Nephron progenitor cell (in vitro differentiated cells): ENCODE results near the gene ADGRV1.
A peak's percentile ranks its signal among the peaks of the same experiment; 100 is the strongest.

Experiments
- DNase-seq: peaks from one replicate; pipeline ENCODE4 v3.0.0; 2021
- H3K27ac Mint-ChIP-seq: 2 replicates; pipeline ENCODE4 v1.8.0; 2021; ENCODE audit warnings: mild to moderate bottlenecking, moderate library complexity, mixed read lengths
- H3K27me3 Mint-ChIP-seq: 2 replicates; pipeline ENCODE4 v1.8.0; 2021; ENCODE audit warnings: mild to moderate bottlenecking, low read depth, mixed read lengths; ENCODE audit not compliant: poor library complexity
- H3K36me3 Mint-ChIP-seq: 2 replicates; pipeline ENCODE4 v1.8.0; 2021; ENCODE audit warnings: low read depth, mixed read lengths
- H3K4me1 Mint-ChIP-seq: 2 replicates; pipeline ENCODE4 v1.8.0; 2021; ENCODE audit warnings: mixed read lengths
- H3K4me3 Mint-ChIP-seq: 2 replicates; pipeline ENCODE4 v1.8.0; 2021; ENCODE audit warnings: mild to moderate bottlenecking, moderate library complexity, mixed read lengths
- H3K9me3 Mint-ChIP-seq: 2 replicates; pipeline ENCODE4 v1.8.0; 2021; ENCODE audit warnings: mild to moderate bottlenecking, moderate library complexity, mixed read lengths
- TF ChIP-seq, protein P1 (sequence below): fragments of 200-600 bp; sonication (generic); IDR thresholded peaks from 2 replicates; pipeline ENCODE4 v1.5.0; 2021; ENCODE audit warnings: antibody characterized with exemption

ADGRV1 gene

DNA sequence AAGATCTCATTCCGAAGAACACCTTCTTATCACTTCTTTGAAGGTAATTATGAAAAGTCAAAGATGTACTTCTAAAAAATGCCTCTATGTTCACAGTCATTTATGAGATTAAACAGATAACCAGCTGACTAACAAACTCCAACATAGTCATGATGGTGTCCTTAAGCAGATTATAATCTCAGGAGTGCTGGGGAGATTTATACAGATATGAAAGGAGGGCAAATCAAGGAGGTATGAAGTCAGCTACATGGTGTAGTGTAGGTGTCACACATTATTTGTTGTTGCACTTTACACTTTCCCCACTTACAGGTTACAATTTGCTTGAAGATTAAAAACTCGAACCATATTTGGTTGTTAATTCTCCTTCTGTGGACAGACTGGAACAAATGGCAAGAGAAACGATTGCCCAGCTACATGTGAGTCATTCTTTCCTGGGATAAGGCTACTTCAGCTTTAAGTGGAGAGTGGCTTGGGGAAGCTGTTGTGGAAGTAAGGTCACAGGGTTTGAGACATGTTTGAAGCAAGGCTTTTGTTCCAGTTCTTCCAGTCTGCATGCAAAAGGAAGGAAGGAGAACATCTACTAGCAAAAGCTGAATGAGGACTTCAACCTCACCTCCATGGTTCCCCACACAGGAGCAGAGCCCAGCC lies 320.1 kb downstream of the ADGRV1 start:
- no peak for DNase-seq
- Mint-ChIP-seq H3K4me1 (peaks cover 12% of the 10 kb centered on the region), H3K4me3 (no peak overlapping the region), H3K27ac (peak overlapping the region; percentile 69), H3K27me3 (no peaks in the 10 kb centered on the region), H3K36me3 (peaks cover 18% of the 10 kb centered on the region), H3K9me3 (no peaks in the 10 kb centered on the region)
- TF ChIP-seq, protein P1, sequence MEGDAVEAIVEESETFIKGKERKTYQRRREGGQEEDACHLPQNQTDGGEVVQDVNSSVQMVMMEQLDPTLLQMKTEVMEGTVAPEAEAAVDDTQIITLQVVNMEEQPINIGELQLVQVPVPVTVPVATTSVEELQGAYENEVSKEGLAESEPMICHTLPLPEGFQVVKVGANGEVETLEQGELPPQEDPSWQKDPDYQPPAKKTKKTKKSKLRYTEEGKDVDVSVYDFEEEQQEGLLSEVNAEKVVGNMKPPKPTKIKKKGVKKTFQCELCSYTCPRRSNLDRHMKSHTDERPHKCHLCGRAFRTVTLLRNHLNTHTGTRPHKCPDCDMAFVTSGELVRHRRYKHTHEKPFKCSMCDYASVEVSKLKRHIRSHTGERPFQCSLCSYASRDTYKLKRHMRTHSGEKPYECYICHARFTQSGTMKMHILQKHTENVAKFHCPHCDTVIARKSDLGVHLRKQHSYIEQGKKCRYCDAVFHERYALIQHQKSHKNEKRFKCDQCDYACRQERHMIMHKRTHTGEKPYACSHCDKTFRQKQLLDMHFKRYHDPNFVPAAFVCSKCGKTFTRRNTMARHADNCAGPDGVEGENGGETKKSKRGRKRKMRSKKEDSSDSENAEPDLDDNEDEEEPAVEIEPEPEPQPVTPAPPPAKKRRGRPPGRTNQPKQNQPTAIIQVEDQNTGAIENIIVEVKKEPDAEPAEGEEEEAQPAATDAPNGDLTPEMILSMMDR, result no peak

DNA sequence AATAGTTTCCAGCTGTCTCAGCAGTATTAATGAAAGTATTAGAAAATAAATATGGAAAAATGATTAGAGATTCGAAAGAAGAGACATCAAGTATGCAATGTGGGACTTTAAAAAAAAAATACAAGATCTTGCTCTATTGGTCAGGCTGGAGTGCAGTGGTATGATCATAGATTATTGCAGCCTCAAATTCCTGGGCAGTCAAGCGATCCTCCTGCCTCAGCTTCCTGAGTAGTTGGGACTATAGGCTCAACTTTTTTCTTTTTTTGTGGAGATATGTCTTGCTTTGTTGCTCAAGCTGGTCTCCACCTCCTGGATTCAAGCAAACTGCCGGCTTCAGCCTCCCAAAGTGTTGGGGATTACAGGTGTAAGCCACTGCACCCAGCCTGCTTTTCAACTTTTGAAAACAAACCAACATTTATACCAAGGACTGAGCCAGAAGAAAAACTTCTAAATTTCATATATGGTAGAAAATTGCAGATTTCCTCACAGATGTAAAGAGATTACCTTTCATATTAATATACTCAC lies 323.1 kb downstream of the ADGRV1 start:
- no peak for DNase-seq
- no peak overlapping the region for H3K27ac Mint-ChIP-seq
- H3K9me3 Mint-ChIP-seq, result no peaks in the 10 kb centered on the region
- TF ChIP-seq, protein P1, result no peak
- H3K4me1 Mint-ChIP-seq, result peaks cover 13% of the 10 kb centered on the region
- no peak overlapping the region for H3K4me3 Mint-ChIP-seq
- H3K27me3 Mint-ChIP-seq, result no peaks in the 10 kb centered on the region
- peaks cover 11% of the 10 kb centered on the region for H3K36me3 Mint-ChIP-seq

DNA sequence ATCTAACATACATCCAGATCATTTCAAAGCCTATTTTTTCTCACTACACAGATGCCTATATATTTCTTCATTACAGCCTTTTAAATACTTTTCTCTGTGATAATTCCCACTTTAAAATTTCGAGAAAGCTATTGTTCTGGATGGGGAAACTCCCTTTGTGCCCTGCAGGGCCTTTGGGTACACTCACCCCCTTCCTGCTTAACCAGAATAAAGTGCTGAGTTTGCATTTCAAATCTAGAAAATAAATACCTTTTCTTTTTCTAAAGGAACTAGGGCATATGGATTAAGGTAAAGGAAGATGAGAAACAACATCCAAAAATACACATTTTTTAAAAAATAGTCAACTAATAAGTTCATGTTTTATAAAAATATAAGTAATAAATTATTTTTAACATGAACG lies 323.9 kb downstream of the ADGRV1 start:
- TF ChIP-seq, protein P1, result no peak
- no peak overlapping the region for H3K4me3 Mint-ChIP-seq
- H3K36me3 Mint-ChIP-seq, result peaks cover 11% of the 10 kb centered on the region
- no peaks in the 10 kb centered on the region for H3K9me3 Mint-ChIP-seq
- peaks cover 7% of the 10 kb centered on the region for H3K4me1 Mint-ChIP-seq
- no peak overlapping the region for H3K27ac Mint-ChIP-seq
- H3K27me3 Mint-ChIP-seq, result no peaks in the 10 kb centered on the region
- no peak for DNase-seq

DNA sequence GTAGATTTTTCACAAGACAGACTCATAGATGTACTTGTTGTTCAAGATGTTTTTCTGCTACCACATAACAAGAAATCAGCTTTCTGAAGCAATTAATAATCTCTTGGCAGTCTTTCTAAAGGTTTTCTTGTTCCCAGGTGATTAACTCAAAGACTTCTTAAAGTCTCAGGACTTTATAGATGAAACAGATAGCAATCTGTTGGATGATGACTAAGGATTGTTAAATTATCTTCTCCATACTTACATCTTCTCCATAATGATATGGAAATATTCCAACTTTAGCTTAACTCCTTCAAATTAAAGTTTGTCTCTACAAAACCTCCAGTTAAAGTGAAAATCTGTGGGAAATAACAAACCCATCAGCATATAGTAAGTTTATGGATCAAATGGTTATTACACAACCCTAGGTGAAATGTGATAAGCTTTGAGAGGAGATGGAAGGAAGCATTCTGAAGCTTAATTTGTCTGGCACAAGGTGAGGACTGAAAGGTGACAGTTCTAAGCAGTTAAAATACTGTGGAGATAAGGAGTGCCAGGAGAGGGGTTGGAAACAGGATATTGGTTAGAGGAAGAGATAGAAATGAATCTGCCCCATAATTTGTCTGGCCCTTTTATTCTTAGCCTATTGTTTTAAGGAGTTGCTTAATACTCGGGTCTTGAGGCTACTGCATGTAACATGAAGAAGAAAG lies 326.7 kb downstream of the ADGRV1 start:
- no peak overlapping the region for H3K4me3 Mint-ChIP-seq
- H3K27me3 Mint-ChIP-seq, result no peaks in the 10 kb centered on the region
- peaks cover 7% of the 10 kb centered on the region for H3K4me1 Mint-ChIP-seq
- no peak for DNase-seq
- H3K9me3 Mint-ChIP-seq, result no peaks in the 10 kb centered on the region
- TF ChIP-seq, protein P1, result no peak
- no peak overlapping the region for H3K27ac Mint-ChIP-seq
- no peaks in the 10 kb centered on the region for H3K36me3 Mint-ChIP-seq

DNA sequence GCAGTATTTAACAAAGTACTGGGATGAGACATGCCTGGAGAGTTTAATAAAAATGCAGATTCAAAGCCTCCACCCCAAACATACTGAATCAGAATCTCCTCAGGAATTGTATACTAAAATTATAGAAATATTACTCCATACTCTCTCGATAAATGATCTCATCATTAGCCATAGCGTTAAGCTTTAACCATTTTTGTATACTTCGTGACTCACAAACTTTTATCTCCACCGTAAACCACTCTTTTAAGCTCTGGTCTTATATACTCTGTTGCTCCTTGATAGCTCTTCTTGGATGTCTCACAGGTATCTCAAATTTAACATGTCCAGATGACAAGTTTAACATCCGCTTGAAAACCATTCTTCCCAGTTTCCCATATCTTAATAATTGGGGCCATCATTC lies 327.8 kb downstream of the ADGRV1 start:
- no peak overlapping the region for H3K27ac Mint-ChIP-seq
- H3K27me3 Mint-ChIP-seq, result no peaks in the 10 kb centered on the region
- TF ChIP-seq, protein P1, result no peak
- H3K4me3 Mint-ChIP-seq, result no peak overlapping the region
- peaks cover 7% of the 10 kb centered on the region for H3K4me1 Mint-ChIP-seq
- DNase-seq, result no peak
- no peaks in the 10 kb centered on the region for H3K36me3 Mint-ChIP-seq
- H3K9me3 Mint-ChIP-seq, result no peaks in the 10 kb centered on the region
